Mammary epithelial cell (primary cell): ENCODE results near the gene PLCG1.

Source experiments
- EZH2 ChIP-seq: IDR thresholded peaks from 2 replicates; pipeline ENCODE4 v1.6.1; 2012; ENCODE audit warnings: low read length, inconsistent platforms, borderline replicate concordance
- TF ChIP-seq, protein P1 (sequence below), 2 donors: IDR thresholded peaks in 1 of 2; conservative IDR thresholded peaks in 1 of 2; 2 replicates each; pipeline ENCODE4 v1.5.1; 2011 to 2012; ENCODE audit warnings: inconsistent platforms in 2 of 2, low read length in 2 of 2, mild to moderate bottlenecking in 2 of 2, control low read depth in 1 of 2, low read depth in 1 of 2; ENCODE audit not compliant: insufficient read depth in 1 of 2; ENCODE audit errors: extremely low read depth in 1 of 2

DNA sequence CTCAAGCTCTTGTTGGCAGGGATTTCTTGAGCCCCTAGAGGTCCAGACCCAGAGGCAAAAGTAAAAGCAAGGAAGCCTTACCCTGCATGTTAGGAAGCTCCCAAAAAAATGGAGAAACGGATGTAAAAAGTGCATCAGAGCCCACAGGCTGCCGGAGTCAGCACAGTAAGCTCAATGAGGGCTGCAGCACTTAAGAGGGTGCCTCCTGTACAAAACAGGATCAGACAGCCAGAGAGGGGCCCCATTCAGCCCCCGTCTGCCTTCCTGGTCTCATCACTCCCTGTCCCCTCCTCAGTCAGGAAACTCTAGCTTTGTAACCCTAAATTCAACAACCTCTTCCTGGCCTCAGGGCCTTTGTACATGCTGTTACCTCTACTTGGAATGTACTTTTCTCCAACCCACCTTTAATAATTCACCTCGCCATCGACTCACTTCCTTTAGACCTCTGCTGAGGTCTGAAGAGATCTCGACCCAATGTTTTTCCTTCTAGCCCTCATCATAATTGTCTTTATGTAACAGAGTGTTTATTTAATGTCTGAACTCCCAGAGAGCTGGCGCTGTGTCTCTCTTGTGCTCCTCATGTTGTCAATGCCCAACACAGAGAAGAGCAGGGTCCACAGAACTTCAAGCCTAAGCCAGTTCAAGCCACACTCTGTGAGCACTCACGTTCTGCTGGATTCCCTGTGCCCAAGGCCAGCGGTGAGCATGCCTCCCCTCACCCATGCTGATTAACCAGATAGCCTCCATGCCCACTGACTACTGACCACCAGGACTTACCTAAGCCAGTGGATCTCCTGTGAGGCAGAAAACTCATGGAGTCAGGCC lies 2.8 kb upstream of the PLCG1 start:
- TF ChIP-seq, protein P1, sequence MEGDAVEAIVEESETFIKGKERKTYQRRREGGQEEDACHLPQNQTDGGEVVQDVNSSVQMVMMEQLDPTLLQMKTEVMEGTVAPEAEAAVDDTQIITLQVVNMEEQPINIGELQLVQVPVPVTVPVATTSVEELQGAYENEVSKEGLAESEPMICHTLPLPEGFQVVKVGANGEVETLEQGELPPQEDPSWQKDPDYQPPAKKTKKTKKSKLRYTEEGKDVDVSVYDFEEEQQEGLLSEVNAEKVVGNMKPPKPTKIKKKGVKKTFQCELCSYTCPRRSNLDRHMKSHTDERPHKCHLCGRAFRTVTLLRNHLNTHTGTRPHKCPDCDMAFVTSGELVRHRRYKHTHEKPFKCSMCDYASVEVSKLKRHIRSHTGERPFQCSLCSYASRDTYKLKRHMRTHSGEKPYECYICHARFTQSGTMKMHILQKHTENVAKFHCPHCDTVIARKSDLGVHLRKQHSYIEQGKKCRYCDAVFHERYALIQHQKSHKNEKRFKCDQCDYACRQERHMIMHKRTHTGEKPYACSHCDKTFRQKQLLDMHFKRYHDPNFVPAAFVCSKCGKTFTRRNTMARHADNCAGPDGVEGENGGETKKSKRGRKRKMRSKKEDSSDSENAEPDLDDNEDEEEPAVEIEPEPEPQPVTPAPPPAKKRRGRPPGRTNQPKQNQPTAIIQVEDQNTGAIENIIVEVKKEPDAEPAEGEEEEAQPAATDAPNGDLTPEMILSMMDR (conservative IDR thresholded peaks at IDR 0.05 in 1 of 2, IDR thresholded peaks at IDR 0.05 in 1 of 2; ENCODE audit: extremely low read depth in 1 of 2, insufficient read depth in 1 of 2, low read depth in 1 of 2, low read length in 2 of 2) = no peak
- TF ChIP-seq EZH2 = no peak
